ENCODE results near the gene RASEF.
A peak's percentile ranks its signal among the peaks of the same experiment; 100 is the strongest.

RASEF gene

DNA sequence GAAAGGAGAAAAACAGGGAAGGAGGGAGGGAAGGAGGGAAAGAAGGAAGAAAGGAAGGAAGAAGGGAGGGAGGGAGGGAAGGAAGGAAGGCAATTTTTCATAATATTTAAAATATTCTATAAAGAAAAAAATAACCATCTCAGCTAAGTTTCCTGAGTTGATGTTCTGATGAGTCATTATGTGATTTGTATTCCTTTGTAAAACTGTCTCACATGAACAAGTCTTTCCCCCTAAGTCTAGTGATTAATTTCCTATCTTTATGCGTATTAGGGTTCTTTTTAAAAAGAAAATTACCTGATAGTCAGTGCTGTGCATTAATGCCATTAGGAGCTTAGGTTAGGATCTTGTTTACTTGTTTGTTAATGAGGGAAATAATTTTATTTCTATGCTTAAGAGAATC is 94.1 kb downstream of the RASEF start:
- POLR2A ChIA-PET: no interaction called here
- TF ChIP-seq, protein P1, sequence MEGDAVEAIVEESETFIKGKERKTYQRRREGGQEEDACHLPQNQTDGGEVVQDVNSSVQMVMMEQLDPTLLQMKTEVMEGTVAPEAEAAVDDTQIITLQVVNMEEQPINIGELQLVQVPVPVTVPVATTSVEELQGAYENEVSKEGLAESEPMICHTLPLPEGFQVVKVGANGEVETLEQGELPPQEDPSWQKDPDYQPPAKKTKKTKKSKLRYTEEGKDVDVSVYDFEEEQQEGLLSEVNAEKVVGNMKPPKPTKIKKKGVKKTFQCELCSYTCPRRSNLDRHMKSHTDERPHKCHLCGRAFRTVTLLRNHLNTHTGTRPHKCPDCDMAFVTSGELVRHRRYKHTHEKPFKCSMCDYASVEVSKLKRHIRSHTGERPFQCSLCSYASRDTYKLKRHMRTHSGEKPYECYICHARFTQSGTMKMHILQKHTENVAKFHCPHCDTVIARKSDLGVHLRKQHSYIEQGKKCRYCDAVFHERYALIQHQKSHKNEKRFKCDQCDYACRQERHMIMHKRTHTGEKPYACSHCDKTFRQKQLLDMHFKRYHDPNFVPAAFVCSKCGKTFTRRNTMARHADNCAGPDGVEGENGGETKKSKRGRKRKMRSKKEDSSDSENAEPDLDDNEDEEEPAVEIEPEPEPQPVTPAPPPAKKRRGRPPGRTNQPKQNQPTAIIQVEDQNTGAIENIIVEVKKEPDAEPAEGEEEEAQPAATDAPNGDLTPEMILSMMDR (IDR thresholded peaks at IDR 0.05; ENCODE audit: insufficient read depth, low read length, missing control alignments): no peak
- H3K4me3 ChIP-seq (ENCODE audit: low read depth, low read length): no peak overlapping the region
- no peak for DNase-seq (ENCODE audit: low read depth, low spot score)
- CTCF ChIA-PET: interaction anchor here (1.2 kb wide), 1 partner anchor 362 kb away, joined by 3 read pairs; no protein-coding TSS in a partner anchor

DNA sequence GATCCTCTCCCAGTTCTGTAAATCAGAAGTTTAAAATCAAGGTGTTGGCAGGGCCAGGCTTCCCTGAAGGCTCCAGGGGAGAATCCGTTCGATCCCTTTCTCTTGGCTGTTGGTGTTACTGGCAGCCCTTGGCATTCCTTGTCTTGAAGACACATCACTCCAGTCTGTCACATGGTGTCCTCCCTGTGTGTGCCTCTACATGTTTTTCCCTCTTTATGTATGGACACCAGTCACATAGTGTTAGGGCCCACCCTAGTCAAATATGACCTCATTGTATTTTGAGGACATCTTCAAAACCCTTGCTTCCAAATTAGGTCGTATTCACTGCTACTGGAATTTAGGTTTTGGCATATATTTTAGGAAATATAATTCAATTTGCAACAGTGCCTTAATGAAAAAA is 94.6 kb downstream of the RASEF start:
- H3K4me3 ChIP-seq (ENCODE audit: low read depth, low read length): no peak overlapping the region
- POLR2A ChIA-PET: no interaction called here
- no peak for DNase-seq (ENCODE audit: low read depth, low spot score)
- TF ChIP-seq, protein P1 (IDR thresholded peaks at IDR 0.05; ENCODE audit: insufficient read depth, low read length, missing control alignments): no peak
- CTCF ChIA-PET: interaction anchor here (1.2 kb wide), 1 partner anchor 362 kb away, joined by 3 read pairs; no protein-coding TSS in a partner anchor

DNA sequence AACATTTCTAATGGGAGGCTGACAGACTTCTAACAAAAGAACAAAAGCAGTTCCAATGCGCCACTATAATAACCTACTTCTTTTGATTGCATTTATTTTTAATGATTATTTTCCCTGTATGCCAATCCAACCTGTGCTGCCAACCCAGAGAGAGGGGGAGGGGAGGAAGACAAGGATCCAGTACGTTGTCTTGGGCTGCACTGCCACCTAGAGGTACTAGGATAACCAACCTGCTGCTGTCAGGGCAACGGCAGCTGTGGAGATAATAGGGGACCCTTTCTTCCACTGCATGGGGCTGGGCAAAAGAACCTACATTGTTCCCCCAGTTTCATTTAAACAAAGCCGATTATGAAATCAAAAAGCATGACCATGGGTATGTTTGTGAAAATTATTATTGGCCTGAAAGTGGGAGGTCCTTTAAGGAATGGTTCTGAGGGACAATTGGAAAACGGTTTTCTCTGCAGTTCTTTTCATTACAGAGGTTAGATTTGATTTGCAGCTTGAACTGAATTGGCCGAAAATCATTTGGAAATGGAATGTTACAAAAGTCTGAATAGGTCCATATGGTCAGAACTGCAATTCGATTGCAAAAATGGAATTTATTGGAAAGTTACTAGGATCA is 101.3 kb downstream of the RASEF start:
- POLR2A ChIA-PET: no interaction called here
- CTCF ChIA-PET: interaction anchor here (1.0 to 1.5 kb wide), 6 partner anchors 9 to 1190 kb away, joined by 3 to 4 read pairs (median 3); no protein-coding TSS in a partner anchor
- H3K4me3 ChIP-seq (ENCODE audit: low read depth, low read length): no peak overlapping the region
- TF ChIP-seq, protein P1 (IDR thresholded peaks at IDR 0.05; ENCODE audit: insufficient read depth, low read length, missing control alignments): peak; percentile 89
- peak; percentile 4 for DNase-seq (ENCODE audit: low read depth, low spot score)

- ChIA-PET CTCF (interaction anchor here (1.2 to 1.8 kb wide), 3 partner anchors 11 to 21 kb away, joined by 3 to 5 read pairs (median 5); no protein-coding TSS in a partner anchor), POLR2A (no interaction called here)
- TF ChIP-seq, protein P1 (IDR thresholded peaks at IDR 0.05; ENCODE audit: insufficient read depth, low read length, missing control alignments): no peak
- no peak for DNase-seq (ENCODE audit: low read depth, low spot score)
- no peak overlapping the region for H3K4me3 ChIP-seq (ENCODE audit: low read depth, low read length)
Observed at GRCh38 chr9:82957529-82958379, 105.2 kb downstream of the RASEF start.

- DNase-seq (ENCODE audit: low read depth, low spot score): no peak
- CTCF ChIA-PET: no interaction called here
- H3K4me3 ChIP-seq (ENCODE audit: low read depth, low read length): no peak overlapping the region
- TF ChIP-seq, protein P1 (IDR thresholded peaks at IDR 0.05; ENCODE audit: insufficient read depth, low read length, missing control alignments): no peak
- POLR2A ChIA-PET: no interaction called here
Observed at GRCh38 chr9:82949203-82949602, 113.7 kb downstream of the RASEF start.

DNA sequence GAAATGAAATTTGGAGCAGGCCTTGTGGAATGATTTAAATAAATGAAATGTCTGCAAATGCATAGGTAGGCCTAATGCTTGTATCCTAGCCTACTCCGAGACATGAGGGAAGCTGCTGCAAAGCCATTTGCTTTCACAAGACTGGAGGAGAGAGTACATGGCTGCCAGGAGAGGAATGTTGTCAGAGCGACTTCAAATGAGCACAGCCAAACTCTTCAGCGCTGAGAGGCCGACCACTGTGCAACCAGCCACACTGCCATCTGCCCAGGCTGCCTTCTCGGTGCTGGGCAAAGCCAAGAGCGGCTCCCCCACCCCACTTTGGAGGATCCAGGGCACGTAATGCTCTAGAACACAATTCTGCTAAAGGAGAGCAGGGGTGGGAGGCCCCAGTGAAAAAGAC is 122.6 kb downstream of the RASEF start:
- H3K4me3 ChIP-seq (ENCODE audit: low read depth, low read length): no peak overlapping the region
- no peak for DNase-seq (ENCODE audit: low read depth, low spot score)
- CTCF ChIA-PET: no interaction called here
- TF ChIP-seq, protein P1 (IDR thresholded peaks at IDR 0.05; ENCODE audit: insufficient read depth, low read length, missing control alignments): no peak
- POLR2A ChIA-PET: no interaction called here
